SK-N-MC (cell line): ENCODE results near the gene SH3GLB1.

Experiments used
- EZH2 ChIP-seq: fragments of 200-600 bp; sonication (generic); IDR thresholded peaks from one replicate; pipeline ENCODE4 v1.6.1; 2017; ENCODE audit warnings: antibody characterized with exemption
- FOXP2 ChIP-seq: optimal IDR thresholded peaks from 2 replicates; pipeline ENCODE3; 2011; ENCODE audit warnings: mild to moderate bottlenecking, moderate library complexity; ENCODE audit not compliant: insufficient read depth; ENCODE audit errors: extremely low read length, control extremely low read depth
- POLR2AphosphoS5 ChIP-seq: IDR thresholded peaks from 2 replicates; pipeline ENCODE4 v1.6.1; 2012; ENCODE audit warnings: mild to moderate bottlenecking, low read depth, low read length, borderline replicate concordance

DNA sequence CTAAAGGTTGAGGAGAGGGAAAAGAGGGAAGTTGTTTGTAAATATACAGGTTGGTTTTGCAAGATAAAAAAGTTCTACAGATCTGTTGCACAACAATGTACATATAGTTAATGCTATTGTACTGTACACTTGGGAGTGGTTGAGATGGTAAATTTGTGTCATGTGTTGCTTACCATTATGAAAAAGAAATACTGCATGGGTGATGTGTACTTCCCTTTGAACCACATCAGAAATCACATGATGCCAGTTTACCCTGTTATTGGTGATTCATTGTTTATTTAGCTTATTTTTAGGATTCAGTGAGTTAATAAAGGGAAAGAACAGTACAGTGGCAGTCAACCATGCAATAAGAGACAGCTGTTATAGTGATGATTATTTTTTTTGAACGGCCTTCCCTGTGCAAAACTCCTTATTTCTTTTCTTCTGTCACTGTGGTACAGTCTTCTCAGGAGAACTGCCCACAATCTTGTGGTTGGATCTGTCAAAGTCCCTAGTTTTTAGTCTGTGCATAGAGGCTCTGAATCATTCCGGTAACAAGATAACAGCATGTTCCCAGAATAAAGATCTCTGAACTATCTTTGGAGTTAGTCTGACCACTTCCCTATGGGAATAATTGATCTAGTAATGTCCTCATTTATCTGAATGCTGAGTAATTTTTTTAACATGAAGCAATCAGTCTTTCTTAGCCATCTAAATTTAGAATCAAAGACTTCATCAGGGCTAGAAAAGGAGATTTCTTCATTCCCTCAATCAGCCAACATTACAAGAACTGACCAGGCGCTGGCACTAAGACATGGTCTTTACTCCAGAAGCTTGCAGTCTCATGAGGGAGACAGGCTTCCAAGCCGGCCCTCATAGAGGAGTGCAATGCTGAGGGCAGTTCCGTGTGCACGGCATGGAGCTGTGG is 84.2 kb downstream of the SH3GLB1 start:
- no peak for TF ChIP-seq EZH2
- no peak for TF ChIP-seq POLR2AphosphoS5
- TF ChIP-seq FOXP2, result no peak
